Dermis microvascular lymphatic vessel endothelial cell (primary cell): Measurements from ENCODE around the gene ST6GALNAC4. TPM values are rescaled to one million over a fixed set of nuclear protein-coding genes. Genes with fewer than 3 reads are reported as not detected.
"Not testable (repeated sequence)": the region's sequence is repeated elsewhere in the genome, so short reads cannot be mapped to it uniquely, and the experiment has no call there.

Experiments
- DNase-seq, 2 donors: peaks; one replicate each; pipeline versions ENCODE4 v3.0.0 to v3.0.0-alpha.2; 2010; ENCODE audit warnings: low read depth in 2 of 2
- total RNA-seq: library from RNA; depleted of rRNA; stranded (reverse); fragments of >200 nt; gene quantifications from 2 replicates; pipeline ENCODE4 v1.2.1, GENCODE V29; 2014

The ST6GALNAC4 gene
- total RNA-seq, 1 donor from 2014 or later = 27.3 TPM

GRCh38 chr9:127871531-127871930 lies 45.3 kb downstream of the ST6GALNAC4 start:
- no peak for DNase-seq

GRCh38 chr9:127870887-127871286 lies 46.0 kb downstream of the ST6GALNAC4 start:
- no peak for DNase-seq

DNA sequence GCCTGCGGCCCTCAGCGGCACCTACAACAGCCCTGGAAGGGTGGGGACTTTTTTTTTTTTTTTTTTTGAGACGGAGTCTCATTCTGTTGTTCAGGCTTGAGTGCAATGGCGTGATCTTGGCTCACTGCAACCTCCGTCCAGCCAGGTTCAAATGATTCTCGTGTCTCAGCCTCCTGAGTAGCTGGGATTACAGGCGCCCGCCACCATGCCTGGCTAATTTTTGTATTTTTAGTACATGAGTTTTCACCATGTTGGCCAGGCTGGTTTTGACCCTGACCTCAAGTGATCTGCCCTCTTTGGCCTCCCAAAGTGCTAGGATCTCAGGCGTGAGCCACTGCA lies 46.7 kb downstream of the ST6GALNAC4 start:
- not testable (repeated sequence) for DNase-seq

GRCh38 chr9:127869310-127870152 lies 47.3 kb downstream of the ST6GALNAC4 start:
- peak; percentile 64 to 87 for DNase-seq

DNA sequence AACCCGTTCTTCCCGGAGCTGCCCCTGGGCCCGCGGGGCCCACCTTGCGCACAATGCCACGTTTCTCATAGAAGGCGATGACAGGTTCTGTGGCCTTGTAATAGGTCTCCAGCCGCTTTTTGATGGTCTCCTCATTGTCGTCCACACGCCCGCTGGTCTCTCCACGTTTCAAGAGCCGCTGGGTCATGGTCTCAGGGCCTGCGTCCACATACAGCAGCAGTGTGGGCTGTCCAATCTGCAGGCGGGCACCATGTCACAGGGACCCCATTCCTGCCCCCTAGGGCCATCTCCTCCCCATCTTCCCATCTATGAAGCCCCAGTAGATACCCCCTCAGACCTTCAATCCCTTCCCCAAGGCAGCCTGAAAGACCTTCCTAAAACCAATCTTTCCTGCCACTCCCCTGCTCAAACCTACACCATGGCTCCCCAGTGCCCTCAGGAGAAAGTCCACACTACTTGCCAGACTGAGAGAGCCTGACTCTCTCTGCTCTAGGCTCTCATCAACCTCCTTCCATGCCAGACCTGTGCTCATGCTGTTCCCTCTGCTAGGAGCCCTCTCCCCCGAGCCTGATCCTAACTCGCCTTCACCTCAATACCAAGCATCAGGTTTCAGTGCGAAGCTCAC lies 48.5 kb downstream of the ST6GALNAC4 start:
- DNase-seq = no peak

DNA sequence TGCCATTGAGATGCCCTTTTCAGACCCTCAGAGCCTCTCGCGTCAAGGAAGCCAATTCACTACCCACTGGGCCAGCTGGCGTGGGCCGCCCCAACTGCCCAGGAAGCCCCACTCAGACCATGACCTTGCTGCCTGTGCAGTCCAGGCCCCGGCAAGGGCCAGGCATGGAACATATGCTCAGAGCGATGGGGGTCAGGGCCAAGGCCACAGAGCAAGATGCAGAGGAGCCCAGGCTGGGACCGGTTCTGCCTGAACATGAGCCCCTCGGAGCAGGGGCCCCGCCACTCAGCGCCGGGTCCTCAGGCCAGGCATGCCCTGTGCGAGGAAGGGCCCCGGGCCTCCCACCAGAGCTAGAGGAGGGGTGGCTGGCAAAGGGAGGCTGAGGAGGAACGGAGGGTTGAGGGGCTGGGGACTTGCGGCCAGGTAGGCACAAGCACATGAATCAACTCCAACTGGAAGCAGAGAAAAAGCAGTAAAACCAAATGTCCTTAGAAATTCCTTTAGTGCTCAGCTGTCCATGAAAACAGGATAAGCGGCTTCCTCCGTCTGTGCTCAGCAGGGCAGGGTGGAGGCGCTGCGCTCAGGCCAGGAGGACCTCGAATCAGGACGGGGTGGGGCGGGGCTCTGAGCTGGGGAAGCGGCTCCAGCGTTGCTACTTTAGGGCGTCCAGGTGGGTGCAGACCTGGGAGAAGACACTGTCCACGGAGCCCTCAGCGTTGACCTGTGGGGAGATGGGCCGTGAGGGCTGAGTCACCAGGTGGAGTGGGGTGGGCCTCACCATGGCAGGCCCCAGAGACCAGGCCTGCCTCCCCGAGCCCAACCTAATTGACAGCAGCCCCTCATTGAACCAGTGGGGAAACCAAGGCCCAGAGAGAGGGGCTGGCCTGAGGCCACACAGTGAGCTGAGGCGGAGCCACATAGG lies 49.2 kb downstream of the ST6GALNAC4 start:
- peak in 1 of 2 donors; percentile 75 for DNase-seq

- no peak for DNase-seq
Observed at GRCh38 chr9:127866535-127866934, 50.3 kb downstream of the ST6GALNAC4 start.

DNA sequence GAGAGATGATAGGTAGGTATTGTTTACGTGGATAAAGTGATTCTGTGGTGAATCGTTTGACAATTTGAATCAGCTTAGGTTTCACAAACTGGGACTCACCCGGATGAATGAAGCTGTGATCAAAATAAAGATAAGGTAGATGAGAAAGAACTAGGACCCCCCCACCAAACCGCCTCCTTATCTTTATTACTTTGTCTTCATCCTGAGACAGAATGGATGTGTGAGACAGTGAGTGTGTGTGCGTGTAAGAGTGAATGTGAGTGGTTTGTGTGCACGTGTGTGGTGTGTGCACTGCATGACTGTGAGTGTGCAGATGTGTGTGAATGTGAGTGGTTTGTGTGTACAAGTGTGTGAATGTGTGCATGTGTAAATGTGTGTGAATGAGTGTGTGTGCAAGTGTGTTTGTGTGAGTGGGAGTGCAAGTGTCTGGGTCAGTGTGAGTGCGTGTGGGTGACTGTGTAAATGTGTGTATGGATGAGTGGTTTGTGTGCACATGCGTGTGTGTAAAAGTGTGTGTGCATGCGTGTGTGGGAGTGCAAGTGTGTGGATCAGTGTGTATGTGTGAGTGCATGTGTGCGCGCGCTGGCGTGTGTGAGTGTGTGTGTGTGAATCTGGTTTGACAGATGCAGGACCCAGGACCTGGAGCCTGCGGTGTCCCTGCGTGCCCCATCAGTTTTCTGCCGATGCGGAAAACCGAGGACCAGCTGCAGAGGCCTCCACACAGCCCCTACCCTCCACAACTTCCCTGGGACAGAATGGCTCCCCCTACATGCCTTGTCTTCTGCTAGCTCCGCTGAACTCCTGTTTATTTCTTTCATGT lies 51.0 kb downstream of the ST6GALNAC4 start:
- DNase-seq = no peak

GRCh38 chr9:127863191-127863621 lies 53.6 kb downstream of the ST6GALNAC4 start:
- no peak for DNase-seq

- peak in 1 of 2 donors; percentile 87 for DNase-seq
Observed at GRCh38 chr9:127862075-127863011, 54.5 kb downstream of the ST6GALNAC4 start.

DNA sequence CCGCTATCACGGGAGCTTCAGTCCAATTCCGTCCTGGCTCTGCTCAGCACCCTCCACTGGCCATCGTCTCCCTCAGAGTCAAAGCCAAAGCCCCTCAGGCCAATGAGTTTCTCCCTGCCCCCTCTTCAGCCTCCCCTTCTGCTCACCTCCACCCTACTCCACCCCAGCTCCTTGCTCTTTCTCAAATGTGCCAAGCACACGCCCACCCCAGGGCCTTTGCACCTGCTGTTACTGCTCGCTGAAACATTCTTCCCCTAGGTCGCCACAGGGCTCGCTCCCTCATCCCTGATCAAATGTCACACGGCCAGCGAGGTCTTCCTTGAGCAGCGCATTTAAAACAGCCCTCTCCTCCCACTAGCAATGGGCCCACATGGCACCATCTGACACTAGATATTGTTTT lies 56.1 kb downstream of the ST6GALNAC4 start:
- DNase-seq = no peak

GRCh38 chr9:127860260-127860659 lies 56.6 kb downstream of the ST6GALNAC4 start:
- no peak for DNase-seq

DNA sequence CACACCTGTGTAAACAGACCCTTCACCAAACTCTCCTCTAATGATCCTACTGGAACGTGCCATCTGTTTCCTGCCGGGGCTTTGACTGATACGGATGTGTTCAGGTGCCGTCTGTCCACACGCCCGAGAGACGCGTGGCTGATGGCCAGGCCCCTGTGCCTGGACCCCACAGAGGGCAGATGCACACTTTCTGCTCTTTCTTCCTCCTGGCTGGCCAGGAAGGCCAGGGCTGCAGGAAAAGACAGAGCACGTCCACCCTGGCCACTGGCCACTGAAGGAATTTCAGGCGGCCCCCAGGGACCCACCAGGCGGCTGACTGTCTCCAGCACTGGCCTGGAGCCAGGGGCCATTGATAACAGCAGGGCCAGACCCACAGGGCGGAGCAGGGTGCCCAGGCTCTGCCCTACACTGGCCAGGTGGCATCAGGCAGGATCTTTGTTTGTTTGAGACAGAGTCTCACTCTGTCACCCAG lies 58.8 kb downstream of the ST6GALNAC4 start:
- peak; percentile 91 to 92 for DNase-seq

Other genes starting within 250 kb of the ST6GALNAC4 start
- under 0.01 TPM in 1 of 2 replicates, not detected in the other for gene CFAP157, start 210.1 kb downstream of the ST6GALNAC4 start, total RNA-seq
- 20.6 and 23.2 TPM in 2 replicates for gene PTRH1, start 201.4 kb downstream of the ST6GALNAC4 start, total RNA-seq
- gene TTC16, start 201.0 kb downstream of the ST6GALNAC4 start, total RNA-seq = not detected in 2 replicates
- 5.3 and 7.6 TPM in 2 replicates for gene TOR2A, start 181.7 kb downstream of the ST6GALNAC4 start, total RNA-seq
- 61.5 and 100 TPM in 2 replicates for gene SH2D3C, start 138.4 kb downstream of the ST6GALNAC4 start, total RNA-seq
- 75.0 and 93.9 TPM in 2 replicates for gene CDK9, start 131.0 kb downstream of the ST6GALNAC4 start, total RNA-seq
- 60.3 and 64.5 TPM in 2 replicates for gene FPGS, start 114.2 kb downstream of the ST6GALNAC4 start, total RNA-seq
- 30.0 and 91.3 TPM in 2 replicates for gene ENG, start 62.4 kb downstream of the ST6GALNAC4 start, total RNA-seq
- 20.4 and 23.0 TPM in 2 replicates for gene AK1, start 39.4 kb downstream of the ST6GALNAC4 start, total RNA-seq
- gene ST6GALNAC6, start 17.4 kb downstream of the ST6GALNAC4 start, total RNA-seq = 23.4 and 35.7 TPM in 2 replicates
- gene PIP5KL1, start 13.7 kb upstream of the ST6GALNAC4 start, total RNA-seq = 0.39 and 1.0 TPM in 2 replicates
- gene DPM2, start 20.8 kb upstream of the ST6GALNAC4 start, total RNA-seq = 8.9 and 17.7 TPM in 2 replicates
- gene EEIG1, start 63.9 kb upstream of the ST6GALNAC4 start, total RNA-seq = 15.0 and 60.1 TPM in 2 replicates
- 9.1 and 10.2 TPM in 2 replicates for gene NAIF1, start 150.3 kb upstream of the ST6GALNAC4 start, total RNA-seq
- 25.8 and 45.6 TPM in 2 replicates for gene SLC25A25, start 151.2 kb upstream of the ST6GALNAC4 start, total RNA-seq
- gene PTGES2, start 210.7 kb upstream of the ST6GALNAC4 start, total RNA-seq = 67.3 and 73.2 TPM in 2 replicates
- not detected in 2 replicates for gene LCN2, start 232.4 kb upstream of the ST6GALNAC4 start, total RNA-seq
- 26.3 and 62.5 TPM in 2 replicates for gene BBLN, start 243.2 kb upstream of the ST6GALNAC4 start, total RNA-seq